H1 (cell line): ENCODE measurements around the gene CHST12. TPM values are rescaled to one million over a fixed set of nuclear protein-coding genes. Genes with fewer than 3 reads are reported as not detected.

ENCODE experiments used
- CTCF ChIA-PET: fragments of 300-600 bp; sonication (Branson Sonifier 250); formaldehyde crosslinking; loops from one replicate; lab custom pipeline; 2021; ENCODE audit not compliant: partially characterized antibody; lab: Charles Lee
- POLR2A ChIA-PET: fragments of 300-600 bp; sonication (Branson Sonifier 250); formaldehyde crosslinking; loops from one replicate; lab custom pipeline; 2021; ENCODE audit warnings: inconsistent platforms; ENCODE audit not compliant: partially characterized antibody; lab: Charles Lee
- DNase-seq, 2 experiments: peaks; one replicate each; pipeline versions ENCODE4 v3.0.0 to v3.0.0-alpha.2; 2010 to 2022; ENCODE audit warnings: low spot score in 2 of 2, low read depth in 1 of 2, mixed read lengths in 1 of 2
- FAIRE-seq: peaks from 2 replicates; lab custom pipeline; 2011; peaks lifted over from hg19 to GRCh38; lab: Jason Lieb, UNC
- H2AFZ ChIP-seq: 2 replicates; pipeline ENCODE4 v1.8.1; 2012; ENCODE audit warnings: low read length, inconsistent platforms
- H2AK5ac ChIP-seq: 2 replicates; pipeline ENCODE4 v1.6.1; 2013; ENCODE audit warnings: low read depth, low read length
- H2BK120ac ChIP-seq: replicated peaks from 2 replicates; pipeline ENCODE3; 2013; ENCODE audit warnings: low read depth, low read length, inconsistent platforms
- H2BK12ac ChIP-seq: 2 replicates; pipeline ENCODE4 v1.6.1; 2013; ENCODE audit warnings: low read depth, low read length
- H2BK15ac ChIP-seq: 2 replicates; pipeline ENCODE4 v1.6.1; 2013; ENCODE audit warnings: low read length
- H2BK20ac ChIP-seq: 2 replicates; pipeline ENCODE4 v1.6.1; 2013; ENCODE audit warnings: low read length
- H2BK5ac ChIP-seq: 2 replicates; pipeline ENCODE4 v1.6.1; 2013; ENCODE audit warnings: low read depth, low read length
- H3K14ac ChIP-seq: 2 replicates; pipeline ENCODE4 v1.6.1; 2013; ENCODE audit warnings: inconsistent platforms; ENCODE audit not compliant: insufficient read length
- H3K18ac ChIP-seq: 2 replicates; pipeline ENCODE4 v1.6.1; 2013; ENCODE audit warnings: low read length; ENCODE audit errors: extremely low read depth
- H3K23ac ChIP-seq: 2 replicates; pipeline ENCODE4 v1.6.1; 2013; ENCODE audit warnings: inconsistent platforms; ENCODE audit not compliant: insufficient read length
- H3K23me2 ChIP-seq: 2 replicates; pipeline ENCODE4 v1.6.1; 2013; ENCODE audit warnings: low read depth, low read length
- H3K27ac ChIP-seq: 2 replicates; pipeline ENCODE4 v1.6.1; 2011; ENCODE audit warnings: low read depth, low read length, inconsistent platforms
- H3K27me3 ChIP-seq, 4 experiments: replicated peaks in 1 of 4; 1 replicate in 1 of 4; 2 replicates in 3 of 4; pipeline versions ENCODE4 v1.6.1 to v1.8.1; 2011 to 2013; ENCODE audit warnings: low read length in 3 of 4, mild to moderate bottlenecking in 3 of 4, inconsistent platforms in 2 of 4, mixed read lengths in 2 of 4, moderate library complexity in 1 of 4; ENCODE audit not compliant: control insufficient read depth in 3 of 4, insufficient read depth in 3 of 4; ENCODE audit errors: extremely low read depth in 1 of 4
- H3K36me3 ChIP-seq, 4 experiments: 2 replicates each; pipeline versions ENCODE4 v1.6.1 to v1.8.1; 2011 to 2013; ENCODE audit warnings: mild to moderate bottlenecking in 4 of 4, low read length in 3 of 4, moderate library complexity in 2 of 4, control low read depth in 1 of 4, inconsistent platforms in 1 of 4; ENCODE audit not compliant: insufficient read depth in 4 of 4, control insufficient read depth in 2 of 4
- H3K4ac ChIP-seq: replicated peaks from 2 replicates; pipeline ENCODE3; 2013; ENCODE audit warnings: low read length, low read depth, mixed read lengths, inconsistent platforms; ENCODE audit not compliant: insufficient read length
- H3K4me1 ChIP-seq, 4 experiments: replicated peaks in 1 of 4; 1 replicate in 1 of 4; 2 replicates in 3 of 4; pipeline versions ENCODE4 v1.6.1 to v1.8.1; 2011 to 2013; ENCODE audit warnings: low read length in 3 of 4, inconsistent platforms in 2 of 4, mixed read lengths in 1 of 4; ENCODE audit not compliant: insufficient read depth in 4 of 4, control insufficient read depth in 3 of 4
- H3K4me2 ChIP-seq, 2 experiments: 2 replicates each; pipeline versions ENCODE4 v1.6.1 to v1.8.1; 2011 to 2013; ENCODE audit warnings: low read depth in 2 of 2, low read length in 2 of 2, control low read depth in 1 of 2, inconsistent platforms in 1 of 2, mild to moderate bottlenecking in 1 of 2; ENCODE audit not compliant: insufficient read depth in 1 of 2
- H3K4me3 ChIP-seq, 4 experiments: fragments of 200-600, 300-600 bp in 1 of 4; sonication (generic), shearing (Covaris generic), sonication (Bioruptor Twin) in 1 of 4; 2 replicates each; pipeline versions ENCODE4 v1.5.1 to v1.8.1; 2011 to 2016; ENCODE audit warnings: low read length in 4 of 4, low read depth in 3 of 4, control low read depth in 2 of 4, inconsistent platforms in 2 of 4, mild to moderate bottlenecking in 2 of 4, mixed read lengths in 1 of 4, moderate library complexity in 1 of 4; ENCODE audit not compliant: insufficient read depth in 2 of 4; ENCODE audit errors: extremely low read depth in 1 of 4
- H3K56ac ChIP-seq: replicated peaks from 2 replicates; pipeline ENCODE3; 2013; ENCODE audit warnings: low read depth, mild to moderate bottlenecking, mixed read lengths, low read length, inconsistent platforms; ENCODE audit not compliant: insufficient read length
- H3K79me1 ChIP-seq: 2 replicates; pipeline ENCODE4 v1.6.1; 2013; ENCODE audit warnings: low read depth, low read length, control low read depth
- H3K79me2 ChIP-seq, 2 experiments: 2 replicates each; pipeline versions ENCODE4 v1.6.1 to v1.8.1; 2012 to 2013; ENCODE audit warnings: low read length in 2 of 2, mild to moderate bottlenecking in 2 of 2, inconsistent platforms in 1 of 2; ENCODE audit not compliant: insufficient read depth in 2 of 2, control insufficient read depth in 1 of 2
- H3K9ac ChIP-seq, 4 experiments: replicated peaks in 1 of 4; 1 replicate in 1 of 4; 2 replicates in 3 of 4; pipeline versions ENCODE4 v1.6.1 to v1.8.1; 2011 to 2013; ENCODE audit warnings: low read depth in 3 of 4, low read length in 3 of 4, control low read depth in 2 of 4, mild to moderate bottlenecking in 2 of 4, moderate library complexity in 2 of 4, inconsistent platforms in 1 of 4; ENCODE audit errors: extremely low read depth in 1 of 4
- H3K9me3 ChIP-seq, 2 experiments: 2 replicates each; pipeline versions ENCODE4 v1.6.1 to v1.8.1; 2012 to 2013; ENCODE audit warnings: mild to moderate bottlenecking in 2 of 2, moderate library complexity in 2 of 2, control low read depth in 1 of 2, inconsistent platforms in 1 of 2, low read depth in 1 of 2, low read length in 1 of 2, mixed read lengths in 1 of 2; ENCODE audit not compliant: insufficient read depth in 2 of 2
- H4K20me1 ChIP-seq, 2 experiments: replicated peaks in 1 of 2; 2 replicates each; pipeline versions ENCODE3 to v1.8.1; 2011 to 2013; ENCODE audit warnings: inconsistent platforms in 2 of 2, low read length in 2 of 2, mild to moderate bottlenecking in 1 of 2; ENCODE audit not compliant: insufficient read depth in 2 of 2, control insufficient read depth in 1 of 2
- H4K5ac ChIP-seq: 2 replicates; pipeline ENCODE4 v1.6.1; 2013; ENCODE audit warnings: low read length, low read depth, mixed read lengths, inconsistent platforms; ENCODE audit not compliant: insufficient read length
- H4K8ac ChIP-seq: 2 replicates; pipeline ENCODE4 v1.8.0; 2013; ENCODE audit warnings: mild to moderate bottlenecking, moderate library complexity, low read length, inconsistent platforms; ENCODE audit not compliant: insufficient read depth; ENCODE audit errors: extremely low read depth
- H4K91ac ChIP-seq: replicated peaks from 2 replicates; pipeline ENCODE3; 2013; ENCODE audit warnings: low read length, mixed read lengths, inconsistent platforms; ENCODE audit not compliant: insufficient read length
- ATF3 ChIP-seq: IDR thresholded peaks from 2 replicates; pipeline ENCODE4 v1.6.1; 2011; ENCODE audit warnings: low read depth, mild to moderate bottlenecking, low read length; ENCODE audit not compliant: insufficient read depth
- EZH2 ChIP-seq: fragments of 200-600 bp; sonication (generic); IDR thresholded peaks from 2 replicates; pipeline ENCODE4 v1.7.1; 2012; ENCODE audit warnings: low read depth, mild to moderate bottlenecking, moderate library complexity, low read length, inconsistent platforms; ENCODE audit not compliant: severe bottlenecking
- KDM4A ChIP-seq: IDR thresholded peaks from one replicate; pipeline ENCODE4 v1.7.1; 2012; ENCODE audit warnings: low read depth, mild to moderate bottlenecking, moderate library complexity, low read length, inconsistent platforms; ENCODE audit not compliant: severe bottlenecking
- NRF1 ChIP-seq: IDR thresholded peaks from 2 replicates; pipeline ENCODE4 v1.6.1; 2011; ENCODE audit warnings: mild to moderate bottlenecking, low read depth, low read length, improper control_type of control experiment
- RFX5 ChIP-seq: IDR thresholded peaks from 2 replicates; pipeline ENCODE4 v1.6.1; 2011; ENCODE audit warnings: low read depth, low read length, improper control_type of control experiment, borderline replicate concordance
- RXRA ChIP-seq: IDR thresholded peaks from 2 replicates; pipeline ENCODE4 v1.6.1; 2011; ENCODE audit warnings: low read depth, mild to moderate bottlenecking, low read length, moderate library complexity; ENCODE audit not compliant: insufficient read depth
- SP1 ChIP-seq: IDR thresholded peaks from 2 replicates; pipeline ENCODE4 v1.6.1; 2011; ENCODE audit warnings: low read depth, low read length
- SP4 ChIP-seq: IDR thresholded peaks from 2 replicates; pipeline ENCODE4 v1.6.1; 2012; ENCODE audit warnings: low read length, inconsistent platforms
- WGBS, 2 experiments: shearing (Covaris generic) in 1 of 2; methylation state at CpG; one replicate each; pipeline versions ENCODE4 v1.1.6 to v1.1.7; 2013 to 2015; ENCODE audit warnings: low lambda C conversion rate in 2 of 2, mixed read lengths in 2 of 2, inconsistent platforms in 1 of 2, low coverage in 1 of 2, missing lambda C conversion rate in 1 of 2; ENCODE audit not compliant: insufficient replicate concordance in 2 of 2, insufficient coverage in 1 of 2, insufficient read length in 1 of 2; ENCODE audit errors: extremely low coverage in 1 of 2, missing lambda C conversion rate in 1 of 2; 5-methylcytosine and 5-hydroxymethylcytosine counted together
- polyA plus RNA-seq, 7 experiments: library from polyadenylated mRNA; depleted of rRNA in 3 of 7; stranded (reverse) in 5 of 7; unstranded in 2 of 7; fragments of >200 nt in 5 of 7; fragments of 200-250 nt in 2 of 7; gene quantifications; 1 replicate in 5 of 7; 2 replicates in 1 of 7; 4 replicates in 1 of 7; pipeline versions ENCODE4 v1.2.1 to v1.2.3, GENCODE V29; 2011 to 2013; ENCODE audit warnings: missing spikeins in 2 of 7, mixed read lengths in 2 of 7
- total RNA-seq: library from RNA; stranded (reverse); fragmentation: NEBNext Ultra II Directional; extraction: Animal tissue kit (Norgen Biotek cat#: 25700); gene quantifications from 2 replicates; pipeline ENCODE4 v1.2.1, GENCODE V29; 2021

Gene CHST12
- total and polyA plus RNA-seq, 2 of the 8 experiments (the other 6 are each of a cell fraction or from before 2014, with no cell fraction given), result 13.4 to 24.1 TPM

DNA sequence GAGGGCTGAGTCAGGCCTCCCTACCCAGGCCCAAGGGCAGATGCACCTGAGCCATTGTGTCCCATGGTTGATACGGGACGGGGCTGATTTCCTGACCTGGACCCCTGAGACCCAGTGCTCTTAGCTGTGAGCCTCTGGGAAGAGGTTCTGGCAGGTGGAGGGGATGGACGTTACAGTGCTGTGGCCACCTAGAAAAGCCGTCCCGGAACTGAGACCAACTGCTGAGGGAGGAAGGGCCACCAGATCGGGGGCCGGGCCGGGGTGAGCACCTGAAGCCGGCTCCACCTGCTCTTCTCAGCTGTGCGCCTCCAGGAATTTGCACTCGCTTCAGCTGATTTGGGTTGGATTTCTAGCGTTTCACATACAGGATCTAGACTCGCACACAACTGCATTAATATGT, 35.4 kb downstream of the CHST12 start:
- H4K20me1 ChIP-seq, result peaks cover 0 to 7% of the 10 kb centered on the region in 2 experiments
- H2BK120ac ChIP-seq, result no peak overlapping the region
- no peak overlapping the region for H2BK12ac ChIP-seq
- no peak overlapping the region for H3K4me3 ChIP-seq
- DNase-seq, result no peak
- H2BK5ac ChIP-seq, result 0 out of 2 replicates have a peak overlapping the region, but pooled peaks have one; percentile 16
- TF ChIP-seq NRF1 (no peak), KDM4A (no peak), RFX5 (no peak), SP1 (0 out of 2 replicates have a peak, but pooled peaks have one; percentile 29), EZH2 (no peak), SP4 (no peak), ATF3 (no peak), RXRA (no peak)
- TF ChIP-seq, all 59 proteins: peak for 1
- ChIA-PET CTCF (interaction anchor here (1.9 to 14.6 kb wide), 2 partner anchors 12 to 271 kb away, joined by 4 to 119 read pairs; no protein-coding TSS in a partner anchor), POLR2A (interaction anchor here (1.8 to 2.3 kb wide), 2 partner anchors 10 to 11 kb away, joined by 5 to 16 read pairs; no protein-coding TSS in a partner anchor)
- Histone ChIP-seq H2BK20ac (no peak overlapping the region), H3K27me3 (no peaks in the 10 kb centered on the region), H3K79me2 (no peaks in the 10 kb centered on the region; a peak in 1 of 4 replicates), H3K27ac (no peak overlapping the region), H4K5ac (no peak overlapping the region), H4K91ac (no peak overlapping the region), H3K18ac (no peak overlapping the region), H3K9me3 (peaks cover 0 to 4% of the 10 kb centered on the region in 2 experiments; a peak in 1 of 4 replicates), H4K8ac (no peak overlapping the region), H3K23me2 (no peaks in the 10 kb centered on the region), H3K4me2 (no peak overlapping the region), H3K4me1 (no peaks in the 10 kb centered on the region), H3K4ac (peak overlapping the region; percentile 5), H3K23ac (peak overlapping the region; percentile 13), H2BK15ac (no peak overlapping the region), H3K79me1 (no peaks in the 10 kb centered on the region), H3K14ac (no peak overlapping the region), H3K9ac (no peak overlapping the region), H2AFZ (no peak overlapping the region), H2AK5ac (no peak overlapping the region), H3K56ac (no peak overlapping the region), H3K36me3 (peaks cover 0 to 10% (median 0%) of the 10 kb centered on the region in 4 experiments; a peak in 3 of 8 replicates)
- WGBS, 2 experiments, result 96% methylated on average over 10 of the region's 13 CpGs; no CpG with 5 or more reads in 1 of the 2 experiments
- no peak for FAIRE-seq
